Osteocyte (in vitro differentiated cells): Measurements from ENCODE around the gene JAZF1. TPM values are rescaled to one million over a fixed set of nuclear protein-coding genes. Genes with fewer than 3 reads are reported as not detected.

ENCODE experiments used
- DNase-seq: peaks from one replicate; pipeline ENCODE4 v3.0.0; 2021; ENCODE audit warnings: mixed read lengths; ENCODE audit not compliant: unreplicated experiment; ENCODE audit errors: extremely low spot score
- H3K27ac Mint-ChIP-seq: one replicate; pipeline ENCODE4 v1.8.0; 2021; ENCODE audit warnings: mild to moderate bottlenecking, mixed read lengths; ENCODE audit not compliant: unreplicated experiment
- H3K27me3 Mint-ChIP-seq: one replicate; pipeline ENCODE4 v1.8.0; 2021; ENCODE audit warnings: mixed read lengths; ENCODE audit not compliant: unreplicated experiment
- H3K36me3 Mint-ChIP-seq: one replicate; pipeline ENCODE4 v1.8.0; 2021; ENCODE audit warnings: mixed read lengths; ENCODE audit not compliant: unreplicated experiment
- H3K4me1 Mint-ChIP-seq: one replicate; pipeline ENCODE4 v1.8.0; 2021; ENCODE audit warnings: mixed read lengths; ENCODE audit not compliant: unreplicated experiment
- H3K4me3 Mint-ChIP-seq: one replicate; pipeline ENCODE4 v1.8.0; 2021; ENCODE audit warnings: mild to moderate bottlenecking, moderate library complexity, mixed read lengths; ENCODE audit not compliant: unreplicated experiment
- H3K9me3 Mint-ChIP-seq: one replicate; pipeline ENCODE4 v1.8.0; 2021; ENCODE audit warnings: mixed read lengths; ENCODE audit not compliant: unreplicated experiment
- CTCF ChIP-seq: fragments of 200-600 bp; sonication (generic); IDR thresholded peaks from 2 replicates; pipeline ENCODE4 v1.5.0; 2021; ENCODE audit warnings: antibody characterized with exemption, mild to moderate bottlenecking, moderate library complexity
- total RNA-seq: library from RNA; stranded (reverse); gene quantifications from 2 replicates; pipeline ENCODE4 v1.2.1, GENCODE V29; 2021

Gene JAZF1
- total RNA-seq, 1 donor from 2014 or later, result 19.8 TPM

GRCh38 chr7:27908534-27909165 lies 271.9 kb downstream of the JAZF1 start:
- DNase-seq, result no peak
- H3K4me3 Mint-ChIP-seq, result no peak overlapping the region
- no peaks in the 10 kb centered on the region for H3K9me3 Mint-ChIP-seq
- H3K4me1 Mint-ChIP-seq, result peaks cover 6% of the 10 kb centered on the region
- peaks cover 2% of the 10 kb centered on the region for H3K36me3 Mint-ChIP-seq
- TF ChIP-seq CTCF, result no peak
- no peak overlapping the region for H3K27ac Mint-ChIP-seq
- H3K27me3 Mint-ChIP-seq, result no peaks in the 10 kb centered on the region

DNA sequence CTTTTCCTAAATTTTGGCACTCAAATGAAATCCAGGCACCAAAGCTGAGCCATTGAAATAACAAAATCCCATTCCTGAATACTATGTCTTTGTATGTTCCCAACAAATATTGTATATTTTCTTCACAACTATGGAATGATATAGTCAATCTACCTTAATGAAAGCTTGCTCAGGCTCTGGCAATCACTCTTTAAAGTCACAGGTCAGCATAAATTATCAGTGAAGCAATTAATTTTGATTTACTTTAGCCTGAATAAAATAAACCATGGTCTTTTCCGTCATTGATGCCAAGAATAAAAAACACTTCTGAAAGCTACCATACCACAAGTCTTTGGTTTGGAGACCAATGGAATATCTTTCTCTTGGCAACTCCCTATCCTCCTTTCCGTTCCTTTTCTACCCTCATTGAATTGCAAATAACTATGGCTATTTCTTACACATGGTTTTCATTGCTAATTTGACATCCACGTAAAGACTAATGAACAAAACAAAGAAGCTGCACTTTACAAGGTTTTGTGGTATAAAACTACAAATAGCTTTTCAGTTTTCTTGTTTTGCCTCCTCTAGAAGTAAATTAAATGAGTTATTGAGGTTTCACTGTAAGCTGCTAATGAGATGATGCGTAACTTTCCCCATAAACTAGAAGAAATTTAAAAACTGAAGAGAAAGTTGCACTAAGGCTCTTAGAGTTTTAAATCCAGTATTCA lies 274.1 kb downstream of the JAZF1 start:
- no peak for DNase-seq
- no peaks in the 10 kb centered on the region for H3K9me3 Mint-ChIP-seq
- H3K36me3 Mint-ChIP-seq, result peaks cover 2% of the 10 kb centered on the region
- H3K4me1 Mint-ChIP-seq, result peaks cover 10% of the 10 kb centered on the region
- no peak overlapping the region for H3K27ac Mint-ChIP-seq
- no peak overlapping the region for H3K4me3 Mint-ChIP-seq
- H3K27me3 Mint-ChIP-seq, result no peaks in the 10 kb centered on the region
- TF ChIP-seq CTCF, result no peak

DNA sequence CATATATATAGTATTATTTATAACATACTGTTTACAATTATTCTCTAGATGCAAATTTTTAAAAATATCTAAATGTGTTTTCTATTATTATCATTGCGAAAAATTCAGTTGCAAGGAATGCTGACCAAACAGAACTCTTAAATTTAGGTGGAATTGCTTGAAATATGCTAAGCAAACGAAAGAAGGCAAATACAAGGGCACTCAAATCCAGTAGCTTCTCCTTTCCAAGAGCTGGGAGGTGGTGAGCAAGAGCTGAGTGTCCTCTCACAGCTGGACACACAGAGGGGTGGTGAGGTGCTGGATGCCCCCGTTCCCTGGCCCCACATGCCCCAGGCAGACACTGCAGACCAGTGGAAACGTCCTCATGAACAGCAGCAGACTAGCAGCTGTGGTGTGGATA lies 274.6 kb downstream of the JAZF1 start:
- Mint-ChIP-seq H3K4me3 (no peak overlapping the region), H3K4me1 (peaks cover 15% of the 10 kb centered on the region), H3K36me3 (peaks cover 2% of the 10 kb centered on the region), H3K27ac (no peak overlapping the region), H3K27me3 (no peaks in the 10 kb centered on the region), H3K9me3 (no peaks in the 10 kb centered on the region)
- no peak for TF ChIP-seq CTCF
- DNase-seq, result no peak

- Mint-ChIP-seq H3K27ac (peak overlapping the region; percentile 83), H3K9me3 (no peaks in the 10 kb centered on the region), H3K4me3 (peak overlapping the region; percentile 70), H3K36me3 (no peaks in the 10 kb centered on the region), H3K4me1 (peaks cover 35% of the 10 kb centered on the region), H3K27me3 (no peaks in the 10 kb centered on the region)
- DNase-seq, result no peak
- no peak for TF ChIP-seq CTCF
Measured at GRCh38 chr7:27901028-27901760, 279.4 kb downstream of the JAZF1 start.

DNA sequence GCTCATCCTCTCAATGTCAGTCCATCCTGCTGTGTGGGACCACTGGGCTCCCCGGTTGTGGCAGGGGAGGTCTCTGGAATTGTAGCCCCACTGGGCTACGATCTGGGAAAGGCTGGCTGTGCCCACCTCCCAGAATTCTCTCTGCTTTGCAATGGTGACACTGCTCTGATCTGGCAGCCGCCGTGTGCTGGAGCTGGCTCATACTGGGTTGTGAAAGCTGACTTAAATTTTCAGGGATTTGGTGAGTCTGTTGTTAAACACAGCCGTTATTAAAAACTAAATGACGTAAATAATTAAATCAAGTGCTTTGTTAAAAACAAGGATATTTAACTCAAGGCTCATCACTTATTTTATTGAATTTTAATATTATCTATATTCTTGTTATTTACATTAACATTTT lies 280.6 kb downstream of the JAZF1 start:
- peak overlapping the region; percentile 14 for H3K27ac Mint-ChIP-seq
- H3K4me1 Mint-ChIP-seq, result peaks cover 36% of the 10 kb centered on the region
- no peak for DNase-seq
- no peak overlapping the region for H3K4me3 Mint-ChIP-seq
- no peaks in the 10 kb centered on the region for H3K36me3 Mint-ChIP-seq
- TF ChIP-seq CTCF, result no peak
- no peaks in the 10 kb centered on the region for H3K27me3 Mint-ChIP-seq
- no peaks in the 10 kb centered on the region for H3K9me3 Mint-ChIP-seq
